AG04449 (cell line): ENCODE measurements around the gene NCR1.
"Not testable (repeated sequence)": the region's sequence is repeated elsewhere in the genome, so short reads cannot be mapped to it uniquely, and the experiment has no call there.

Source experiments
- CTCF ChIA-PET: fragments of 350-600 bp; formaldehyde crosslinking; extraction: SDS; loops from one replicate; lab custom pipeline; 2021; ENCODE audit warnings: antibody characterized with exemption; lab: Yijun Ruan, JAX
- POLR2A ChIA-PET: fragments of 400-600, 350-600 bp; formaldehyde crosslinking; extraction: SDS; loops from one replicate; lab custom pipeline; 2020; ENCODE audit warnings: antibody characterized with exemption, inconsistent platforms; lab: Yijun Ruan, JAX
- DNase-seq: peaks from one replicate; pipeline ENCODE4 v3.0.0-alpha.2; 2010; ENCODE audit warnings: low read depth, low spot score
- H3K4me3 ChIP-seq: 2 replicates; pipeline ENCODE4 v1.5.1; 2011; ENCODE audit warnings: low read depth, mild to moderate bottlenecking, control low read depth, low read length
- CTCF ChIP-seq: IDR thresholded peaks from one replicate; pipeline ENCODE4 v1.5.1; 2011; ENCODE audit warnings: mild to moderate bottlenecking, moderate library complexity, low read length, control low read depth, inconsistent platforms; ENCODE audit not compliant: insufficient read depth; ENCODE audit errors: missing control alignments

Gene NCR1

GRCh38 chr19:54881884-54882283 lies 24.1 kb upstream of the NCR1 start:
- CTCF ChIA-PET: no interaction called here
- no peak for TF ChIP-seq CTCF
- no peak for DNase-seq
- POLR2A ChIA-PET: no interaction called here
- no peak overlapping the region for H3K4me3 ChIP-seq

GRCh38 chr19:54882758-54883157 lies 23.2 kb upstream of the NCR1 start:
- no peak for DNase-seq
- no peak overlapping the region for H3K4me3 ChIP-seq
- POLR2A ChIA-PET: no interaction called here
- CTCF ChIA-PET: no interaction called here
- no peak for TF ChIP-seq CTCF

- no peak for TF ChIP-seq CTCF
- H3K4me3 ChIP-seq: no peak overlapping the region
- DNase-seq: no peak
- ChIA-PET POLR2A (no interaction called here), CTCF (no interaction called here)
These were observed 22.7 kb upstream of the NCR1 start for GRCh38 chr19:54883228-54883627.

- DNase-seq: no peak
These were observed 17.7 kb upstream of the NCR1 start for GRCh38 chr19:54888239-54888638.

GRCh38 chr19:54889566-54889965 lies 16.4 kb upstream of the NCR1 start:
- TF ChIP-seq CTCF: no peak
- ChIA-PET CTCF (no interaction called here), POLR2A (no interaction called here)
- H3K4me3 ChIP-seq: no peak overlapping the region
- no peak for DNase-seq

More at GRCh38 chr19:54888239-54888638, 17.7 kb upstream of the NCR1 start:
- no peak for TF ChIP-seq CTCF
- ChIA-PET CTCF (no interaction called here), POLR2A (no interaction called here)
- H3K4me3 ChIP-seq: no peak overlapping the region

GRCh38 chr19:54893406-54893805 lies 12.5 kb upstream of the NCR1 start:
- POLR2A ChIA-PET: no interaction called here
- CTCF ChIA-PET: no interaction called here
- H3K4me3 ChIP-seq: no peak overlapping the region
- TF ChIP-seq CTCF: no peak
- no peak for DNase-seq

- POLR2A ChIA-PET, H3K4me3 ChIP-seq, DNase-seq, CTCF ChIA-PET: not testable (repeated sequence)
These were observed 11.8 kb upstream of the NCR1 start for GRCh38 chr19:54894106-54894505.
